HepG2 (cell line): ENCODE data around the gene PCED1B.

ENCODE experiments used
- BCL6 ChIP-seq: IDR thresholded peaks from 2 replicates; pipeline ENCODE4 v1.6.1; 2016; ENCODE audit warnings: missing genetic modification reagents, missing compliant biosample characterization
- CREB1 ChIP-seq, 2 experiments: fragments of 450-650 bp in 1 of 2; IDR thresholded peaks; 2 replicates each; pipeline ENCODE4 v1.6.1; 2016 to 2017; ENCODE audit warnings: control low read depth in 1 of 2, mild to moderate bottlenecking in 1 of 2, missing compliant biosample characterization in 1 of 2, missing genetic modification characterization in 1 of 2
- CTCF ChIP-seq: sonication (generic); formaldehyde crosslinking; IDR thresholded peaks from 2 replicates; pipeline ENCODE4 v1.5.0; 2020; ENCODE audit warnings: mild to moderate bottlenecking, missing genetic modification reagents, moderate library complexity
- FOXM1 ChIP-seq: sonication (generic); formaldehyde crosslinking; IDR thresholded peaks from 2 replicates; pipeline ENCODE4 v1.5.0; 2020; ENCODE audit warnings: missing genetic modification reagents
- TBL1XR1 ChIP-seq: fragments of 150-350 bp; IDR thresholded peaks from 2 replicates; pipeline ENCODE4 v1.6.1; 2014; ENCODE audit warnings: borderline replicate concordance, low read length; ENCODE audit not compliant: partially characterized antibody
- YY1 ChIP-seq: IDR thresholded peaks from 2 replicates; pipeline ENCODE4 v1.6.1; 2011; ENCODE audit warnings: low read length, low read depth, moderate library complexity, mild to moderate bottlenecking; ENCODE audit not compliant: insufficient read depth, insufficient replicate concordance

- TF ChIP-seq YY1 (no peak), CTCF (CRISPR knock-in tag) (no peak), FOXM1 (no peak), BCL6 (CRISPR knock-in tag) (no peak), TBL1XR1 (no peak), CREB1 (IDR thresholded peaks at IDR 0.05) (no peak), CREB1 (CRISPR knock-in tag; IDR thresholded peaks at IDR 0.05) (no peak)
Observed at GRCh38 chr12:47267571-47267970, 188.2 kb downstream of the PCED1B start.
